Measurements from ENCODE around the gene POLD2.

The POLD2 gene

GRCh38 chr7:44064791-44065430 is 58.4 kb downstream of the POLD2 start:
- no peak for DNase-seq (ENCODE audit: low read depth)

Data from stromal cell of bone marrow (primary cell).